K562 (cell line): ENCODE data around the gene IMPDH2. TPM values are rescaled to one million over a fixed set of nuclear protein-coding genes. Genes with fewer than 3 reads are reported as not detected.

Experiments
- ARID3B ChIP-seq: fragments of 250-450 bp; sonication (Bioruptor Pico); IDR thresholded peaks from 2 replicates; pipeline ENCODE4 v1.4.0; 2020; ENCODE audit warnings: borderline replicate concordance
- CREB5 ChIP-seq: fragments of 250-450 bp; sonication (Bioruptor Pico); IDR thresholded peaks from 2 replicates; pipeline ENCODE4 v1.5.0; 2020; ENCODE audit warnings: mild to moderate bottlenecking
- DACH1 ChIP-seq: fragments of 450-650 bp; IDR thresholded peaks from 2 replicates; pipeline ENCODE4 v1.6.1; 2018; ENCODE audit not compliant: partially characterized antibody
- DNMT1 ChIP-seq: fragments of 450-650 bp; IDR thresholded peaks from 2 replicates; pipeline ENCODE4 v1.6.1; 2016; ENCODE audit warnings: antibody characterized with exemption, mild to moderate bottlenecking
- ELF1 ChIP-seq: fragments of 200-800 bp; sonication (Bioruptor generic); IDR thresholded peaks from 2 replicates; pipeline ENCODE4 v1.6.1; 2016; ENCODE audit warnings: missing genetic modification characterization, missing compliant biosample characterization
- ESRRB ChIP-seq: fragments of 250-450 bp; sonication (Bioruptor Pico); IDR thresholded peaks from 2 replicates; pipeline ENCODE4 v1.5.0; 2020; ENCODE audit warnings: mild to moderate bottlenecking, moderate library complexity, borderline replicate concordance
- FOXJ2 ChIP-seq: fragments of 200-800 bp; sonication (Bioruptor generic); IDR thresholded peaks from 2 replicates; pipeline ENCODE4 v1.6.1; 2016; ENCODE audit warnings: missing genetic modification characterization, missing compliant biosample characterization
- FOXM1 ChIP-seq, 2 experiments: fragments of 450-650 bp in 1 of 2; sonication (generic) in 1 of 2; formaldehyde crosslinking in 1 of 2; IDR thresholded peaks; 2 replicates each; pipeline versions ENCODE4 v1.6.1 to v1.9.0; 2017 to 2022; ENCODE audit warnings: low read depth in 2 of 2, mild to moderate bottlenecking in 2 of 2, missing genetic modification reagents in 1 of 2, moderate library complexity in 1 of 2
- GTF2F1 ChIP-seq: IDR thresholded peaks from 2 replicates; pipeline ENCODE4 v1.6.1; 2011; ENCODE audit warnings: low read depth, low read length, improper control_type of control experiment
- IRF2 ChIP-seq: sonication (generic); formaldehyde crosslinking; IDR thresholded peaks from 2 replicates; pipeline ENCODE4 v1.8.1; 2022; ENCODE audit warnings: mild to moderate bottlenecking, missing genetic modification reagents
- KDM1A ChIP-seq, 2 experiments: fragments of 450-650 bp; IDR thresholded peaks; 2 replicates each; pipeline ENCODE4 v1.6.1; 2016; ENCODE audit warnings: mild to moderate bottlenecking in 2 of 2
- NR2C2 ChIP-seq, 2 experiments: fragments of 200-800 bp in 1 of 2; sonication (Bioruptor generic) in 1 of 2; sonication (generic) in 1 of 2; formaldehyde crosslinking in 1 of 2; IDR thresholded peaks; 2 replicates each; pipeline versions ENCODE4 v1.6.1 to v1.8.0; 2016 to 2022; ENCODE audit warnings: mild to moderate bottlenecking in 1 of 2, missing compliant biosample characterization in 1 of 2, missing genetic modification characterization in 1 of 2, missing genetic modification reagents in 1 of 2
- POLR2AphosphoS5 ChIP-seq: IDR thresholded peaks from 2 replicates; pipeline ENCODE4 v1.6.1; 2011; ENCODE audit warnings: mild to moderate bottlenecking, low read depth, low read length, moderate library complexity; ENCODE audit not compliant: control insufficient read depth, insufficient read depth
- PTRF ChIP-seq: fragments of 450-650 bp; IDR thresholded peaks from 2 replicates; pipeline ENCODE4 v1.6.1; 2016; ENCODE audit warnings: mild to moderate bottlenecking, missing genetic modification characterization, missing compliant biosample characterization
- RAD51 ChIP-seq: fragments of 450-650 bp; IDR thresholded peaks from 2 replicates; pipeline ENCODE4 v1.7.1; 2016; ENCODE audit warnings: low read depth, mild to moderate bottlenecking, borderline replicate concordance
- SMAD1 ChIP-seq: fragments of 150-350 bp; IDR thresholded peaks from 2 replicates; pipeline ENCODE4 v1.6.1; 2014; ENCODE audit warnings: low read length, low read depth; ENCODE audit not compliant: partially characterized antibody
- SMAD4 ChIP-seq: fragments of 250-450 bp; sonication (Bioruptor Pico); conservative IDR thresholded peaks from 2 replicates; pipeline ENCODE4 v1.8.0; 2021; ENCODE audit warnings: inconsistent platforms, mild to moderate bottlenecking, moderate library complexity
- SMARCB1 ChIP-seq: IDR thresholded peaks from 2 replicates; pipeline ENCODE4 v1.6.1; 2011; ENCODE audit warnings: improper control_type of control experiment, low read depth; ENCODE audit not compliant: insufficient read length
- TEAD4 ChIP-seq, 2 experiments: sonication (generic) in 1 of 2; formaldehyde crosslinking in 1 of 2; IDR thresholded peaks; 2 replicates each; pipeline versions ENCODE4 v1.6.1 to v1.8.0; 2012 to 2022; ENCODE audit warnings: borderline replicate concordance in 1 of 2, inconsistent platforms in 1 of 2, low read length in 1 of 2, mild to moderate bottlenecking in 1 of 2, missing genetic modification reagents in 1 of 2
- ZNF347 ChIP-seq: fragments of 450-650 bp; formaldehyde crosslinking; IDR thresholded peaks from 2 replicates; pipeline ENCODE4 v1.4.0; 2020; ENCODE audit warnings: low read depth, mild to moderate bottlenecking, moderate library complexity
- ZNF57 ChIP-seq: fragments of 450-650 bp; formaldehyde crosslinking; IDR thresholded peaks from 2 replicates; pipeline ENCODE4 v1.4.0; 2020; ENCODE audit warnings: mild to moderate bottlenecking, moderate library complexity
- polyA plus RNA-seq, 8 experiments: library from polyadenylated mRNA; depleted of rRNA in 4 of 8; stranded (reverse) in 5 of 8; unstranded in 3 of 8; fragments of >200 nt; fragmentation: Nextera tagmentation in 2 of 8; fragmentation: Illumina TruSeq in 1 of 8; extraction: Ambion mirVana in 2 of 8; extraction: Trizol in 1 of 8; gene quantifications; 2 replicates each; pipeline versions ENCODE4 v1.2.1 to v1.2.3, GENCODE V29; 2011 to 2014; ENCODE audit warnings: inconsistent platforms in 1 of 8, missing spikeins in 1 of 8
- total RNA-seq, 7 experiments: library from RNA; depleted of rRNA in 6 of 7; stranded (reverse); fragments of >200 nt in 6 of 7; fragmentation: Illumina TruSeq in 2 of 7; extraction: Trizol in 2 of 7; gene quantifications; 2 replicates each; pipeline versions ENCODE4 v1.2.1 to v1.2.3, GENCODE V29; 2011 to 2021; ENCODE audit warnings: low replicate concordance in 1 of 7
- TF ChIP-seq, protein P1 (sequence below), 2 experiments: IDR thresholded peaks in 1 of 2; conservative IDR thresholded peaks in 1 of 2; 2 replicates each; pipeline ENCODE4 v1.6.1; 2016; ENCODE audit warnings: low read depth in 2 of 2, mild to moderate bottlenecking in 1 of 2, missing compliant biosample characterization in 1 of 2, missing genetic modification characterization in 1 of 2, moderate library complexity in 1 of 2

Gene IMPDH2
- total and polyA plus RNA-seq, 9 of the 15 experiments (the other 6 are each of a cell fraction or from before 2014, with no cell fraction given) = 318 to 507 (median 366) TPM

DNA sequence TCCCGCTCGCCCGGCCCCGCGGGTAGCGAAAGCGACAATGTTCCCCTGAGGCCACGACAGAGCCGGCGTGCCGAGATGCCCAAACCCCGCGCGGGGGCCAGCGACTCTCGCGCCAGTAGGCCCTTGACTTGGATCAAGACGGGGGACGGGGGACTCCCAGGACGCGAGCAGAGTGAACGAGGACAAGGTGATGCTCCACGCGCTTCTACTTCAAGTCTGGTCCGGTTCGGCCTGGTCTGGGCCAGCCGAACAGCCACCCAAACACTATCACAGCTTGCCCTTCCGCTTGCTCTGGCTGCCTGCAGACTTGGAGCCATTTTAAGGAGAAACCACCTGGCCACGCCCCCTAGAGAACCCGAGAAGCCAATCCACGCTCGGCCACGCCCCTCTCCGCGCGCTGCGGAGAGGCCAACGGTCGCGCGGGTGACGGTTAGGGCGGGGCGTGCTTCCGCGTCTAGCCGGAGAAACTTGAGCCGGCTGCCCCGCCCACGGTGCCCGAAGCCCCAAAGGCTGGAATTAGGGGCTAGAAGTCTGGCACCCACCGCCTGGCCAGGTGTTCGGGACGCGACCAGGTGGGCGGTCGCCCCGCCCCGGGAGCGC lies 7.9 kb downstream of the IMPDH2 start (continued):
- TF ChIP-seq SMAD1 (peak; percentile 91), ZNF347 (no peak), ELF1 (tag) (peak; percentile 88), SMAD4 (CRISPR knock-in tag) (no peak), GTF2F1 (peak; percentile 89), FOXM1 (IDR thresholded peaks at IDR 0.05; ENCODE audit: low read depth) (peak; percentile 65), FOXM1 (CRISPR knock-in tag; IDR thresholded peaks at IDR 0.05; ENCODE audit: low read depth) (no peak), SMARCB1 (no peak), IRF2 (no peak), CREB5 (CRISPR knock-in tag) (no peak), NR2C2 (CRISPR knock-in tag; IDR thresholded peaks at IDR 0.05) (no peak), NR2C2 (tag; IDR thresholded peaks at IDR 0.05) (no peak; the same call in none of the 2 replicates), PTRF (tag) (no peak), TEAD4 (IDR thresholded peaks at IDR 0.05; ENCODE audit: low read length) (0 out of 2 replicates have a peak, but pooled peaks have one; percentile 10), TEAD4 (CRISPR knock-in tag; IDR thresholded peaks at IDR 0.05; ENCODE audit: borderline replicate concordance) (no peak), DACH1 (no peak), POLR2AphosphoS5 (peak; percentile 98), RAD51 (no peak), ZNF57 (no peak), KDM1A (IDR thresholded peaks at IDR 0.05) (no peak), DNMT1 (no peak), ARID3B (CRISPR knock-in tag) (0 out of 2 replicates have a peak, but pooled peaks have one; percentile 52), FOXJ2 (no peak), ESRRB (no peak)
- TF ChIP-seq, protein P1, sequence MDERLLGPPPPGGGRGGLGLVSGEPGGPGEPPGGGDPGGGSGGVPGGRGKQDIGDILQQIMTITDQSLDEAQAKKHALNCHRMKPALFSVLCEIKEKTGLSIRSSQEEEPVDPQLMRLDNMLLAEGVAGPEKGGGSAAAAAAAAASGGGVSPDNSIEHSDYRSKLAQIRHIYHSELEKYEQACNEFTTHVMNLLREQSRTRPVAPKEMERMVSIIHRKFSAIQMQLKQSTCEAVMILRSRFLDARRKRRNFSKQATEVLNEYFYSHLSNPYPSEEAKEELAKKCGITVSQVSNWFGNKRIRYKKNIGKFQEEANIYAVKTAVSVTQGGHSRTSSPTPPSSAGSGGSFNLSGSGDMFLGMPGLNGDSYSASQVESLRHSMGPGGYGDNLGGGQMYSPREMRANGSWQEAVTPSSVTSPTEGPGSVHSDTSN (CRISPR knock-in tag; IDR thresholded peaks at IDR 0.05; ENCODE audit: low read depth) = no peak
- TF ChIP-seq, protein P1 (tag; conservative IDR thresholded peaks at IDR 0.05; ENCODE audit: low read depth) = no peak
